K562 (cell line): ENCODE measurements around the gene ARL8A. TPM values are rescaled to one million over a fixed set of nuclear protein-coding genes. Genes with fewer than 3 reads are reported as not detected.

Experiments
- ATAC-seq: fragments of 200-7000 bp; cut with Tn5 transposase; 3 replicates; pipeline ENCODE4 v1.9.1; 2020; ENCODE audit warnings: moderate library complexity
- BruUV-seq: library from RNA; stranded (reverse); fragments of 400-500 nt; replicated peaks from 2 replicates; lab custom pipeline; 2021; lab: Mats Ljungman, UMichigan
- CTCF ChIA-PET: fragments of 300-600 bp; formaldehyde crosslinking; extraction: SDS; loops from one replicate; lab custom pipeline; 2021; ENCODE audit warnings: low intra/inter-chr PET ratio; lab: Yijun Ruan, JAX
- POLR2A ChIA-PET: fragments of 300-600, 350-650 bp; sonication (Branson Sonifier 250); formaldehyde crosslinking; extraction: SDS; loops from one replicate; lab custom pipeline; 2021; ENCODE audit warnings: antibody characterized with exemption, inconsistent platforms; lab: Yijun Ruan, JAX
- DNase-seq, 4 experiments: peaks; one replicate each; pipeline versions ENCODE4 v3.0.0 to v3.0.0-alpha.2; 2011 to 2018; ENCODE audit warnings: low spot score in 3 of 4, mixed read lengths in 3 of 4; ENCODE audit errors: extremely low read depth in 1 of 4
- FAIRE-seq: peaks from 2 replicates; lab custom pipeline; 2011; peaks lifted over from hg19 to GRCh38; lab: Jason Lieb, UNC
- H2AFZ ChIP-seq: 2 replicates; pipeline ENCODE4 v1.6.0; 2011; ENCODE audit warnings: low read depth, low read length, control low read depth, inconsistent platforms
- H3K27ac ChIP-seq: fragments of 200-600 bp; 3 replicates; pipeline ENCODE4 v1.8.0; 2011; ENCODE audit warnings: low read depth, mild to moderate bottlenecking, control low read depth, inconsistent platforms, low read length, moderate library complexity, mixed read lengths; ENCODE audit errors: extremely low read depth
- H3K27me3 ChIP-seq, 2 experiments: fragments of 300-600 bp in 1 of 2; 2 replicates in 1 of 2; 3 replicates in 1 of 2; pipeline versions ENCODE4 v1.6.0 to v1.8.0; 2011; ENCODE audit warnings: inconsistent platforms in 2 of 2, low read length in 2 of 2, mild to moderate bottlenecking in 1 of 2, mixed read lengths in 1 of 2, moderate library complexity in 1 of 2; ENCODE audit not compliant: control insufficient read depth in 2 of 2, insufficient read depth in 2 of 2
- H3K36me3 ChIP-seq: fragments of 300-600 bp; 3 replicates; pipeline ENCODE4 v1.8.0; 2011; ENCODE audit warnings: mild to moderate bottlenecking, low read length, inconsistent platforms; ENCODE audit not compliant: control insufficient read depth, insufficient read depth
- H3K4me1 ChIP-seq, 2 experiments: fragments of 200-600 bp in 1 of 2; replicated peaks in 1 of 2; 2 replicates in 1 of 2; 3 replicates in 1 of 2; pipeline versions ENCODE4 v1.5.1 to v1.8.0; 2011; ENCODE audit warnings: inconsistent platforms in 2 of 2, low read length in 2 of 2, mild to moderate bottlenecking in 1 of 2, mixed read lengths in 1 of 2, moderate library complexity in 1 of 2; ENCODE audit not compliant: control insufficient read depth in 2 of 2, insufficient read depth in 2 of 2
- H3K4me2 ChIP-seq: 2 replicates; pipeline ENCODE4 v1.6.1; 2011; ENCODE audit warnings: low read length, control low read depth, inconsistent platforms, mixed read lengths; ENCODE audit not compliant: insufficient read depth
- H3K4me3 ChIP-seq: fragments of 200-600 bp; sonication (generic), shearing (Covaris generic); 2 replicates; pipeline ENCODE4 v1.5.1; 2016; ENCODE audit warnings: control low read depth, inconsistent platforms
- H3K79me2 ChIP-seq: fragments of 200-600 bp; 3 replicates; pipeline ENCODE4 v1.8.0; 2011; ENCODE audit warnings: low read length, inconsistent platforms; ENCODE audit not compliant: control insufficient read depth, insufficient read depth
- H3K9ac ChIP-seq, 2 experiments: 2 replicates each; pipeline versions ENCODE4 v1.6.0 to v1.6.1; 2011; ENCODE audit warnings: low read depth in 2 of 2, low read length in 2 of 2, control low read depth in 1 of 2, inconsistent platforms in 1 of 2, mild to moderate bottlenecking in 1 of 2, mixed read lengths in 1 of 2; ENCODE audit not compliant: insufficient read depth in 1 of 2
- H3K9me1 ChIP-seq: one replicate; pipeline ENCODE4 v1.6.0; 2011; ENCODE audit warnings: inconsistent platforms, mild to moderate bottlenecking, low read length, moderate library complexity; ENCODE audit not compliant: control insufficient read depth, insufficient read depth
- H3K9me3 ChIP-seq: replicated peaks from 2 replicates; pipeline ENCODE4 v1.5.1; 2011; ENCODE audit warnings: low read depth, low read length, inconsistent platforms; ENCODE audit not compliant: control insufficient read depth, insufficient read depth
- H4K20me1 ChIP-seq: replicated peaks from 2 replicates; pipeline ENCODE4 v1.6.1; 2011; ENCODE audit warnings: low read length, inconsistent platforms, mixed read lengths; ENCODE audit not compliant: control insufficient read depth, insufficient read depth
- ATF2 ChIP-seq: sonication (generic); formaldehyde crosslinking; IDR thresholded peaks from 2 replicates; pipeline ENCODE4 v1.8.1; 2022; ENCODE audit warnings: missing genetic modification reagents
- BRF1 ChIP-seq: IDR thresholded peaks from 3 replicates; pipeline ENCODE4 v1.6.1; 2011; ENCODE audit warnings: borderline replicate concordance, mild to moderate bottlenecking; ENCODE audit not compliant: insufficient read length; ENCODE audit errors: extremely low read depth
- DMBX1 ChIP-seq: fragments of 250-450 bp; sonication (Bioruptor Pico); IDR thresholded peaks from 2 replicates; pipeline ENCODE4 v1.8.0; 2022; ENCODE audit warnings: inconsistent platforms, mild to moderate bottlenecking, moderate library complexity, borderline replicate concordance
- ESRRB ChIP-seq: fragments of 250-450 bp; sonication (Bioruptor Pico); IDR thresholded peaks from 2 replicates; pipeline ENCODE4 v1.5.0; 2020; ENCODE audit warnings: mild to moderate bottlenecking, moderate library complexity, borderline replicate concordance
- NR2F6 ChIP-seq: fragments of 450-650 bp; formaldehyde crosslinking; IDR thresholded peaks from 2 replicates; pipeline ENCODE4 v1.4.0; 2020; ENCODE audit warnings: mild to moderate bottlenecking
- NR3C1 ChIP-seq: sonication (generic); formaldehyde crosslinking; IDR thresholded peaks from 2 replicates; pipeline ENCODE4 v1.8.1; 2022; ENCODE audit warnings: missing genetic modification reagents
- TEAD4 ChIP-seq, 2 experiments: sonication (generic) in 1 of 2; formaldehyde crosslinking in 1 of 2; IDR thresholded peaks; 2 replicates each; pipeline versions ENCODE4 v1.6.1 to v1.8.0; 2012 to 2022; ENCODE audit warnings: borderline replicate concordance in 1 of 2, inconsistent platforms in 1 of 2, low read length in 1 of 2, mild to moderate bottlenecking in 1 of 2, missing genetic modification reagents in 1 of 2
- TFAP4 ChIP-seq: sonication (generic); formaldehyde crosslinking; IDR thresholded peaks from 2 replicates; pipeline ENCODE4 v1.8.0; 2022; ENCODE audit warnings: missing genetic modification reagents, mild to moderate bottlenecking, moderate library complexity, borderline replicate concordance
- ZBTB43 ChIP-seq: sonication (generic); formaldehyde crosslinking; IDR thresholded peaks from 2 replicates; pipeline ENCODE4 v1.8.0; 2023; ENCODE audit warnings: mild to moderate bottlenecking, missing genetic modification reagents
- ZC3H11A ChIP-seq: IDR thresholded peaks from 2 replicates; pipeline ENCODE4 v1.6.1; 2012; ENCODE audit warnings: low read depth, low read length, improper control_type of control experiment
- ZNF384 ChIP-seq: IDR thresholded peaks from 2 replicates; pipeline ENCODE4 v1.6.1; 2012; ENCODE audit warnings: low read depth, low read length, improper control_type of control experiment
- ZNF511 ChIP-seq: sonication (generic); formaldehyde crosslinking; IDR thresholded peaks from 2 replicates; pipeline ENCODE4 v1.8.0; 2022; ENCODE audit warnings: mild to moderate bottlenecking, missing genetic modification reagents
- ZNF668 ChIP-seq: fragments of 250-450 bp; sonication (Bioruptor Pico); IDR thresholded peaks from 2 replicates; pipeline ENCODE4 v1.8.0; 2022; ENCODE audit warnings: mild to moderate bottlenecking, inconsistent platforms
- WGBS: fragments of 100-300 bp; shearing (Covaris generic); methylation state at CpG from one replicate; pipeline ENCODE4 v1.1.6; 2016; ENCODE audit warnings: low coverage, mixed read lengths; ENCODE audit not compliant: insufficient coverage; ENCODE audit errors: missing lambda C conversion rate; 5-methylcytosine and 5-hydroxymethylcytosine counted together
- in situ Hi-C: fragments of 300-500 bp; cut with MboI; formaldehyde crosslinking; loops from 4 replicates; pipeline ENCODE4 v1.15.0; 2018; ENCODE audit warnings: inconsistent platforms, mixed read lengths
- intact Hi-C: fragments of 100-400 bp; cut with micrococcal nuclease; formaldehyde crosslinking; loops from 2 replicates; pipeline ENCODE4 v1.14.2; 2022
- polyA plus RNA-seq, 8 experiments: library from polyadenylated mRNA; depleted of rRNA in 4 of 8; stranded (reverse) in 5 of 8; unstranded in 3 of 8; fragments of >200 nt; fragmentation: Nextera tagmentation in 2 of 8; fragmentation: Illumina TruSeq in 1 of 8; extraction: Ambion mirVana in 2 of 8; extraction: Trizol in 1 of 8; gene quantifications; 2 replicates each; pipeline versions ENCODE4 v1.2.1 to v1.2.3, GENCODE V29; 2011 to 2014; ENCODE audit warnings: inconsistent platforms in 1 of 8, missing spikeins in 1 of 8
- total RNA-seq, 7 experiments: library from RNA; depleted of rRNA in 6 of 7; stranded (reverse); fragments of >200 nt in 6 of 7; fragmentation: Illumina TruSeq in 2 of 7; extraction: Trizol in 2 of 7; gene quantifications; 2 replicates each; pipeline versions ENCODE4 v1.2.1 to v1.2.3, GENCODE V29; 2011 to 2021; ENCODE audit warnings: low replicate concordance in 1 of 7

Gene ARL8A
- total and polyA plus RNA-seq, 9 of the 15 experiments (the other 6 are each of a cell fraction or from before 2014, with no cell fraction given), result 0.17 to 27.3 (median 15.6) TPM

GRCh38 chr1:202163281-202164270 is 19.0 kb upstream of the ARL8A start:
- intact Hi-C loops, result no loop called here
- Histone ChIP-seq H3K4me3 (0 out of 2 replicates have a peak overlapping the region, but pooled peaks have one; percentile 8), H3K27ac (peak overlapping the region; percentile 99), H3K4me1 (peaks cover 79 to 96% of the 10 kb centered on the region in 2 experiments), H3K9ac (peak overlapping the region; percentile 89 to 92), H3K9me3 (no peaks in the 10 kb centered on the region), H4K20me1 (no peaks in the 10 kb centered on the region), H3K36me3 (peaks cover 13% of the 10 kb centered on the region; the same call in 1 of the 3 replicates), H3K4me2 (peak overlapping the region; percentile 90), H3K9me1 (no peaks in the 10 kb centered on the region), H3K79me2 (peaks cover 88% of the 10 kb centered on the region), H3K27me3 (no peaks in the 10 kb centered on the region), H2AFZ (peak overlapping the region; percentile 75)
- ATAC-seq (no peak), DNase-seq (no peak), FAIRE-seq (no peak)
- CTCF ChIA-PET, result interaction anchor here (0.5 kb wide), 1 partner anchor 403 kb away, joined by 3 read pairs; no protein-coding TSS in a partner anchor
- POLR2A ChIA-PET, result interaction anchor here (0.6 to 2.9 kb wide), 9 partner anchors 9 to 1598 kb away, joined by 3 to 21 read pairs (median 4); partner anchors contain the start of gene ARL8A
- BruUV-seq, result no TSS peak
- in situ Hi-C loops, result no loop called here
- WGBS, result 43% methylated on average over 12 of the region's 12 CpGs
- no peak for TF ChIP-seq BRF1
- no peak for TF ChIP-seq TEAD4 (IDR thresholded peaks at IDR 0.05; ENCODE audit: low read length)
- no peak for TF ChIP-seq TEAD4 (CRISPR knock-in tag; IDR thresholded peaks at IDR 0.05; ENCODE audit: borderline replicate concordance)
- TF ChIP-seq ATF2 (CRISPR knock-in tag), result no peak
- TF ChIP-seq DMBX1, result 0 out of 2 replicates have a peak, but pooled peaks have one; percentile 54
- TF ChIP-seq ZNF668 (CRISPR knock-in tag), result no peak
- TF ChIP-seq ZBTB43 (CRISPR knock-in tag), result no peak
- TF ChIP-seq ZNF511 (CRISPR knock-in tag), result no peak; the same call in 1 of the 2 replicates
- no peak for TF ChIP-seq ESRRB (CRISPR knock-in tag)
- no peak for TF ChIP-seq ZNF384
- TF ChIP-seq ZC3H11A, result no peak
- no peak for TF ChIP-seq TFAP4
- no peak for TF ChIP-seq NR2F6 (CRISPR knock-in tag)
- no peak for TF ChIP-seq NR3C1 (CRISPR knock-in tag)
